ENCODE data around the gene GIMAP5. TPM values are rescaled to one million over a fixed set of nuclear protein-coding genes. Genes with fewer than 3 reads are reported as not detected.

Gene GIMAP5
- polyA plus RNA-seq, 1 donor from 2014 or later, result not detected

- Histone ChIP-seq H3K9ac (ENCODE audit: low read length) (no peak overlapping the region), H3F3A (ENCODE audit: insufficient read depth, low read length, poor library complexity, severe bottlenecking) (no peaks in the 10 kb centered on the region), H3K4me3 (ENCODE audit: low read length) (no peak overlapping the region), H3K27ac (ENCODE audit: low read length) (no peak overlapping the region), H3K9me2 (ENCODE audit: insufficient read depth, low read length) (no peaks in the 10 kb centered on the region), H3K9me3 (ENCODE audit: low read length) (no peaks in the 10 kb centered on the region), H3K4me2 (ENCODE audit: low read length) (no peak overlapping the region), H3K36me3 (ENCODE audit: insufficient read depth, low read length) (no peaks in the 10 kb centered on the region), H3K27me3 (ENCODE audit: insufficient read depth, low read depth, low read length) (no peaks in the 10 kb centered on the region), H2AFZ (ENCODE audit: low read depth, low read length) (no peak overlapping the region), H3K79me2 (replicated peaks; ENCODE audit: insufficient read depth, low read length) (no peaks in the 10 kb centered on the region), H4K20me1 (ENCODE audit: insufficient read depth) (no peaks in the 10 kb centered on the region)
- no peak for TF ChIP-seq EP300 (conservative IDR thresholded peaks at IDR 0.05; ENCODE audit: poor library complexity, severe bottlenecking)
- no peak for TF ChIP-seq POLR2AphosphoS5 (IDR thresholded peaks at IDR 0.05)
- no peak for TF ChIP-seq MXI1 (conservative IDR thresholded peaks at IDR 0.05; ENCODE audit: poor library complexity, severe bottlenecking)
- TF ChIP-seq TAF1 (IDR thresholded peaks at IDR 0.05; ENCODE audit: low read depth), result no peak
- TF ChIP-seq, protein P1, sequence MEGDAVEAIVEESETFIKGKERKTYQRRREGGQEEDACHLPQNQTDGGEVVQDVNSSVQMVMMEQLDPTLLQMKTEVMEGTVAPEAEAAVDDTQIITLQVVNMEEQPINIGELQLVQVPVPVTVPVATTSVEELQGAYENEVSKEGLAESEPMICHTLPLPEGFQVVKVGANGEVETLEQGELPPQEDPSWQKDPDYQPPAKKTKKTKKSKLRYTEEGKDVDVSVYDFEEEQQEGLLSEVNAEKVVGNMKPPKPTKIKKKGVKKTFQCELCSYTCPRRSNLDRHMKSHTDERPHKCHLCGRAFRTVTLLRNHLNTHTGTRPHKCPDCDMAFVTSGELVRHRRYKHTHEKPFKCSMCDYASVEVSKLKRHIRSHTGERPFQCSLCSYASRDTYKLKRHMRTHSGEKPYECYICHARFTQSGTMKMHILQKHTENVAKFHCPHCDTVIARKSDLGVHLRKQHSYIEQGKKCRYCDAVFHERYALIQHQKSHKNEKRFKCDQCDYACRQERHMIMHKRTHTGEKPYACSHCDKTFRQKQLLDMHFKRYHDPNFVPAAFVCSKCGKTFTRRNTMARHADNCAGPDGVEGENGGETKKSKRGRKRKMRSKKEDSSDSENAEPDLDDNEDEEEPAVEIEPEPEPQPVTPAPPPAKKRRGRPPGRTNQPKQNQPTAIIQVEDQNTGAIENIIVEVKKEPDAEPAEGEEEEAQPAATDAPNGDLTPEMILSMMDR (IDR thresholded peaks at IDR 0.05; ENCODE audit: poor library complexity, severe bottlenecking), result no peak
- TF ChIP-seq, protein P2, sequence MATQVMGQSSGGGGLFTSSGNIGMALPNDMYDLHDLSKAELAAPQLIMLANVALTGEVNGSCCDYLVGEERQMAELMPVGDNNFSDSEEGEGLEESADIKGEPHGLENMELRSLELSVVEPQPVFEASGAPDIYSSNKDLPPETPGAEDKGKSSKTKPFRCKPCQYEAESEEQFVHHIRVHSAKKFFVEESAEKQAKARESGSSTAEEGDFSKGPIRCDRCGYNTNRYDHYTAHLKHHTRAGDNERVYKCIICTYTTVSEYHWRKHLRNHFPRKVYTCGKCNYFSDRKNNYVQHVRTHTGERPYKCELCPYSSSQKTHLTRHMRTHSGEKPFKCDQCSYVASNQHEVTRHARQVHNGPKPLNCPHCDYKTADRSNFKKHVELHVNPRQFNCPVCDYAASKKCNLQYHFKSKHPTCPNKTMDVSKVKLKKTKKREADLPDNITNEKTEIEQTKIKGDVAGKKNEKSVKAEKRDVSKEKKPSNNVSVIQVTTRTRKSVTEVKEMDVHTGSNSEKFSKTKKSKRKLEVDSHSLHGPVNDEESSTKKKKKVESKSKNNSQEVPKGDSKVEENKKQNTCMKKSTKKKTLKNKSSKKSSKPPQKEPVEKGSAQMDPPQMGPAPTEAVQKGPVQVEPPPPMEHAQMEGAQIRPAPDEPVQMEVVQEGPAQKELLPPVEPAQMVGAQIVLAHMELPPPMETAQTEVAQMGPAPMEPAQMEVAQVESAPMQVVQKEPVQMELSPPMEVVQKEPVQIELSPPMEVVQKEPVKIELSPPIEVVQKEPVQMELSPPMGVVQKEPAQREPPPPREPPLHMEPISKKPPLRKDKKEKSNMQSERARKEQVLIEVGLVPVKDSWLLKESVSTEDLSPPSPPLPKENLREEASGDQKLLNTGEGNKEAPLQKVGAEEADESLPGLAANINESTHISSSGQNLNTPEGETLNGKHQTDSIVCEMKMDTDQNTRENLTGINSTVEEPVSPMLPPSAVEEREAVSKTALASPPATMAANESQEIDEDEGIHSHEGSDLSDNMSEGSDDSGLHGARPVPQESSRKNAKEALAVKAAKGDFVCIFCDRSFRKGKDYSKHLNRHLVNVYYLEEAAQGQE (IDR thresholded peaks at IDR 0.05; ENCODE audit: borderline replicate concordance), result no peak
- TF ChIP-seq SMC3 (conservative IDR thresholded peaks at IDR 0.05; ENCODE audit: poor library complexity), result no peak
- no peak for TF ChIP-seq RAD21 (conservative IDR thresholded peaks at IDR 0.05)
- TF ChIP-seq EZH2 (IDR thresholded peaks at IDR 0.05; ENCODE audit: borderline replicate concordance, insufficient read depth, low read length, poor library complexity, severe bottlenecking), result no peak
Measured at GRCh38 chr7:150727381-150727780, 9.8 kb upstream of the GIMAP5 start.

DNA sequence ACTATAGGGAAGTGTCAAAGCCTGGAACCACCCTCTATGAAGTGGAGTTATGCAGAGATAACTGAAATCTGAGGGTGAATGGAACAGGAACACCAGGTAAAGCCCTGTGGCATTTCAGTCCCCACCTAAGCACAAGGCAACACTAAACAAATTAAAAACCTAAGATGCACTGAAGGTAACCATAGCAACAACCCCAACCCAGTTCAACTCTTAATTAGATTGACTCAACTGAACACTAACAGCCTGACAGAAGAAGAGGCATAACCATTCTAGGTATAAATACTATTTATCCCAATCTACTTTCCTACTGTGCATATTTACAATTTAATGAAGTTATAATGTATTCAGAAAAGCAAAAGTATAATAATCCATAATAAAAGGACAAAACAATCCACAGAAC lies 9.2 kb upstream of the GIMAP5 start:
- H3K27me3 ChIP-seq (ENCODE audit: insufficient read depth, low read depth, low read length), result no peaks in the 10 kb centered on the region
- TF ChIP-seq EP300 (conservative IDR thresholded peaks at IDR 0.05; ENCODE audit: poor library complexity, severe bottlenecking) (no peak), TAF1 (IDR thresholded peaks at IDR 0.05; ENCODE audit: low read depth) (no peak), RAD21 (conservative IDR thresholded peaks at IDR 0.05) (no peak), SMC3 (conservative IDR thresholded peaks at IDR 0.05; ENCODE audit: poor library complexity) (no peak), POLR2AphosphoS5 (IDR thresholded peaks at IDR 0.05) (no peak), EZH2 (IDR thresholded peaks at IDR 0.05; ENCODE audit: borderline replicate concordance, insufficient read depth, low read length, poor library complexity, severe bottlenecking) (no peak), MXI1 (conservative IDR thresholded peaks at IDR 0.05; ENCODE audit: poor library complexity, severe bottlenecking) (no peak)
- TF ChIP-seq, protein P2 (IDR thresholded peaks at IDR 0.05; ENCODE audit: borderline replicate concordance), result no peak
- TF ChIP-seq, protein P1 (IDR thresholded peaks at IDR 0.05; ENCODE audit: poor library complexity, severe bottlenecking), result no peak

More for the DNA sequence above, 9.2 kb upstream of the GIMAP5 start:
- Histone ChIP-seq H3K36me3 (ENCODE audit: insufficient read depth, low read length) (no peaks in the 10 kb centered on the region), H3F3A (ENCODE audit: insufficient read depth, low read length, poor library complexity, severe bottlenecking) (no peaks in the 10 kb centered on the region), H3K9ac (ENCODE audit: low read length) (no peak overlapping the region), H3K4me2 (ENCODE audit: low read length) (no peak overlapping the region), H4K20me1 (ENCODE audit: insufficient read depth) (no peaks in the 10 kb centered on the region), H3K79me2 (replicated peaks; ENCODE audit: insufficient read depth, low read length) (no peaks in the 10 kb centered on the region), H3K9me2 (ENCODE audit: insufficient read depth, low read length) (no peaks in the 10 kb centered on the region), H3K9me3 (ENCODE audit: low read length) (no peaks in the 10 kb centered on the region), H3K27ac (ENCODE audit: low read length) (no peak overlapping the region), H3K4me3 (ENCODE audit: low read length) (no peak overlapping the region), H2AFZ (ENCODE audit: low read depth, low read length) (no peak overlapping the region)
